GOT3 (cell line): Measurements from ENCODE around the gene TRIM2.

ENCODE experiments used
- DNase-seq: peaks from one replicate; lab custom pipeline; 2025; ENCODE audit warnings: mixed read lengths; lab: John Stamatoyannopoulos, UW

Gene TRIM2

GRCh38 chr4:153222707-153223426 is 18.6 kb downstream of the TRIM2 start:
- DNase-seq: no peak

- DNase-seq: no peak
Observed at GRCh38 chr4:153223427-153223801, 19.2 kb downstream of the TRIM2 start.

GRCh38 chr4:153223930-153224329 is 19.7 kb downstream of the TRIM2 start:
- DNase-seq: no peak

GRCh38 chr4:153224474-153224873 is 20.2 kb downstream of the TRIM2 start:
- DNase-seq: no peak

GRCh38 chr4:153227469-153228075 is 23.3 kb downstream of the TRIM2 start:
- DNase-seq: no peak

- no peak for DNase-seq
Observed at GRCh38 chr4:153228512-153229140, 24.4 kb downstream of the TRIM2 start.

- DNase-seq: no peak
Observed at GRCh38 chr4:153229545-153229944, 25.3 kb downstream of the TRIM2 start.

GRCh38 chr4:153232768-153233167 is 28.5 kb downstream of the TRIM2 start:
- no peak for DNase-seq

GRCh38 chr4:153233761-153234371 is 29.6 kb downstream of the TRIM2 start:
- DNase-seq: no peak

- no peak for DNase-seq
Observed at GRCh38 chr4:153234885-153235284, 30.6 kb downstream of the TRIM2 start.

GRCh38 chr4:153238135-153238919 is 34.1 kb downstream of the TRIM2 start:
- DNase-seq: no peak

- DNase-seq: no peak
Observed at GRCh38 chr4:153239409-153239808, 35.2 kb downstream of the TRIM2 start.

GRCh38 chr4:153241295-153241694 is 37.1 kb downstream of the TRIM2 start:
- DNase-seq: no peak

- no peak for DNase-seq
Observed at GRCh38 chr4:153241970-153242838, 38.0 kb downstream of the TRIM2 start.

- DNase-seq: no peak
Observed at GRCh38 chr4:153242839-153243324, 38.6 kb downstream of the TRIM2 start.

- no peak for DNase-seq
Observed at GRCh38 chr4:153243468-153243867, 39.2 kb downstream of the TRIM2 start.

- DNase-seq: no peak
Observed at GRCh38 chr4:153244969-153245368, 40.7 kb downstream of the TRIM2 start.

GRCh38 chr4:153245775-153246174 is 41.5 kb downstream of the TRIM2 start:
- DNase-seq: no peak

GRCh38 chr4:153246446-153247115 is 42.3 kb downstream of the TRIM2 start:
- no peak for DNase-seq

- no peak for DNase-seq
Observed at GRCh38 chr4:153247116-153247490, 42.9 kb downstream of the TRIM2 start.
